Measurements from ENCODE around the gene CEP85. TPM values are rescaled to one million over a fixed set of nuclear protein-coding genes. Genes with fewer than 3 reads are reported as not detected.
A peak's percentile ranks its signal among the peaks of the same experiment; 100 is the strongest.

Gene CEP85
- total RNA-seq, 1 donor from 2014 or later: 10.5 TPM

DNA sequence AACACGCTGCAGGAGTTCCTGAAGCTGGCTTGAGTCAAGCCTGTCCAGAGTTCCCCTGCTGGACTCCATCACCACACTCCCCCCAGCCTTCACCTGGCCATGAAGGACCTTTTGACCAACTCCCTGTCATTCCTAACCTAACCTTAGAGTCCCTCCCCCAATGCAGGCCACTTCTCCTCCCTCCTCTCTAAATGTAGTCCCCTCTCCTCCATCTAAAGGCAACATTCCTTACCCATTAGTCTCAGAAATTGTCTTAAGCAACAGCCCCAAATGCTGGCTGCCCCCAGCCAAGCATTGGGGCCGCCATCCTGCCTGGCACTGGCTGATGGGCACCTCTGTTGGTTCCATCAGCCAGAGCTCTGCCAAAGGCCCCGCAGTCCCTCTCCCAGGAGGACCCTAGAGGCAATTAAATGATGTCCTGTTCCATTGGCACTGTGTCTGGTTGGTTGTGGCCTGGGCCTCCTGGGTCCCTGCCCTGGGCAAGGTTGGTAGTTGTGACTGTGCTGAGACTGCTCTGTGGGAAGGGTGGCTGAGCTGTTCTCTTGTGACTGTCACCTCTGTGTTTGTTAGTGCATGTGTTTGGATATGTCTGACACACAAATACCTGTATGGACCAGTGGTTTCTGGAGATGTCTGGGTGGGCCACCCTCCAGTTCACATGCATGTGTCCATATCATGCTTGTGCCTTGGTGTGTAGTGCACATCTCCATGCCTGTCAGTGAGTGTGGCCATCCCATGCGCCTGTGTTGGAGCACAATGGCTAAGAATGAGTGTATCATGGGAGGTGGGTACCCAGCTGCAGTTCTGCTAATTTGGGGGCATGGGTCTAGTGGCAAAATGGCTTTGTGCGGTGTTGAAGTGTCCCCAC, 47.3 kb downstream of the CEP85 start:
- DNase-seq (ENCODE audit: low read depth) (no peak), FAIRE-seq (no peak)
- H3K4me3 Mint-ChIP-seq (ENCODE audit: unreplicated experiment): peak overlapping the region; percentile 89
- H3K9me3 Mint-ChIP-seq (ENCODE audit: unreplicated experiment): no peaks in the 10 kb centered on the region
- H3K27me3 Mint-ChIP-seq (ENCODE audit: low read depth, unreplicated experiment): no peaks in the 10 kb centered on the region
- Histone ChIP-seq H3K36me3 (ENCODE audit: insufficient read depth, low read length) (peaks cover 16% of the 10 kb centered on the region), H3K4me3 (ENCODE audit: insufficient read depth, low read depth, low read length) (peak overlapping the region; percentile 73), H4K20me1 (ENCODE audit: insufficient read depth, low read length) (peaks cover 46% of the 10 kb centered on the region), H3K9me3 (ENCODE audit: insufficient read depth, low read depth, low read length) (no peaks in the 10 kb centered on the region), H2AFZ (ENCODE audit: low read depth, low read length) (no peak overlapping the region), H3K27me3 (ENCODE audit: insufficient read depth, low read length) (no peaks in the 10 kb centered on the region), H3K79me2 (ENCODE audit: insufficient read depth, low read length) (peaks cover 48% of the 10 kb centered on the region), H3K27ac (ENCODE audit: low read depth, low read length) (peak overlapping the region; percentile 86), H3K9ac (ENCODE audit: low read length) (peak overlapping the region; percentile 85), H3K4me2 (ENCODE audit: low read length) (peak overlapping the region; percentile 97), H3K4me1 (ENCODE audit: insufficient read depth, low read length) (peaks cover 77% of the 10 kb centered on the region)
- peak overlapping the region; percentile 55 for H3K27ac Mint-ChIP-seq (ENCODE audit: unreplicated experiment)
- peaks cover 11% of the 10 kb centered on the region for H3K36me3 Mint-ChIP-seq (ENCODE audit: low read depth, unreplicated experiment)
- TF ChIP-seq EZH2 (IDR thresholded peaks at IDR 0.05; ENCODE audit: insufficient read depth, low read length): no peak
- TF ChIP-seq, protein P1, sequence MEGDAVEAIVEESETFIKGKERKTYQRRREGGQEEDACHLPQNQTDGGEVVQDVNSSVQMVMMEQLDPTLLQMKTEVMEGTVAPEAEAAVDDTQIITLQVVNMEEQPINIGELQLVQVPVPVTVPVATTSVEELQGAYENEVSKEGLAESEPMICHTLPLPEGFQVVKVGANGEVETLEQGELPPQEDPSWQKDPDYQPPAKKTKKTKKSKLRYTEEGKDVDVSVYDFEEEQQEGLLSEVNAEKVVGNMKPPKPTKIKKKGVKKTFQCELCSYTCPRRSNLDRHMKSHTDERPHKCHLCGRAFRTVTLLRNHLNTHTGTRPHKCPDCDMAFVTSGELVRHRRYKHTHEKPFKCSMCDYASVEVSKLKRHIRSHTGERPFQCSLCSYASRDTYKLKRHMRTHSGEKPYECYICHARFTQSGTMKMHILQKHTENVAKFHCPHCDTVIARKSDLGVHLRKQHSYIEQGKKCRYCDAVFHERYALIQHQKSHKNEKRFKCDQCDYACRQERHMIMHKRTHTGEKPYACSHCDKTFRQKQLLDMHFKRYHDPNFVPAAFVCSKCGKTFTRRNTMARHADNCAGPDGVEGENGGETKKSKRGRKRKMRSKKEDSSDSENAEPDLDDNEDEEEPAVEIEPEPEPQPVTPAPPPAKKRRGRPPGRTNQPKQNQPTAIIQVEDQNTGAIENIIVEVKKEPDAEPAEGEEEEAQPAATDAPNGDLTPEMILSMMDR (IDR thresholded peaks at IDR 0.05; ENCODE audit: insufficient read depth, low read depth, low read length): no peak
- H3K4me1 Mint-ChIP-seq (ENCODE audit: low read depth, unreplicated experiment): peaks cover 59% of the 10 kb centered on the region

DNA sequence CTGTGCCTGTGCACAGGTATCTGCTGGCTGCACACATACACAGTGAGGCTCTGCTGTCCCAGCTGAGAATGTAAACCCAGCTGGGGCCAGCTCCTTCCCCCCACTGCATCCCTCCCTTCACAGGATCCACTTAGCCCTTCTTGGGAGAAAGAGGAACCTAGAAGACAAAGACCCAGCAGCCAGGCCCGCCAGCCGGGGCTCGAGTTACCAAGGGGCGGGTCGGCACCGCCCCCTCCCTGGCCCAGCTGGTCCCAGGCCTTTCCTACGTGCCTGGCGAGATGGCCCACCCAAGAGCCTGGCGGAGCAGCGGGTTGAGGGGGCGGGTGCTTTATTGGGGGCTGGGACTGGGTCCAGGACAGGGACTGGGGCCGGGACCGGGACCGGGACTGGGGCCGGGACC, 48.0 kb downstream of the CEP85 start:
- Mint-ChIP-seq H3K27me3 (ENCODE audit: low read depth, unreplicated experiment) (no peaks in the 10 kb centered on the region), H3K27ac (ENCODE audit: unreplicated experiment) (no peak overlapping the region), H3K4me1 (ENCODE audit: low read depth, unreplicated experiment) (peaks cover 53% of the 10 kb centered on the region), H3K36me3 (ENCODE audit: low read depth, unreplicated experiment) (peaks cover 11% of the 10 kb centered on the region), H3K9me3 (ENCODE audit: unreplicated experiment) (no peaks in the 10 kb centered on the region), H3K4me3 (ENCODE audit: unreplicated experiment) (peak overlapping the region; percentile 89)
- FAIRE-seq: no peak
- peak overlapping the region; percentile 86 for H3K27ac ChIP-seq (ENCODE audit: low read depth, low read length)
- H2AFZ ChIP-seq (ENCODE audit: low read depth, low read length): no peak overlapping the region
- peak overlapping the region; percentile 73 for H3K4me3 ChIP-seq (ENCODE audit: insufficient read depth, low read depth, low read length)
- H3K36me3 ChIP-seq (ENCODE audit: insufficient read depth, low read length): peaks cover 13% of the 10 kb centered on the region
- H3K9ac ChIP-seq (ENCODE audit: low read length): peak overlapping the region; percentile 85
- no peaks in the 10 kb centered on the region for H3K27me3 ChIP-seq (ENCODE audit: insufficient read depth, low read length)
- H3K79me2 ChIP-seq (ENCODE audit: insufficient read depth, low read length): peaks cover 48% of the 10 kb centered on the region
- no peaks in the 10 kb centered on the region for H3K9me3 ChIP-seq (ENCODE audit: insufficient read depth, low read depth, low read length)
- peaks cover 46% of the 10 kb centered on the region for H4K20me1 ChIP-seq (ENCODE audit: insufficient read depth, low read length)
- H3K4me1 ChIP-seq (ENCODE audit: insufficient read depth, low read length): peaks cover 71% of the 10 kb centered on the region
- TF ChIP-seq, protein P1 (IDR thresholded peaks at IDR 0.05; ENCODE audit: insufficient read depth, low read depth, low read length): no peak
- no peak for TF ChIP-seq EZH2 (IDR thresholded peaks at IDR 0.05; ENCODE audit: insufficient read depth, low read length)
- DNase-seq (ENCODE audit: low read depth): no peak
- H3K4me2 ChIP-seq (ENCODE audit: low read length): peak overlapping the region; percentile 97
